HG03196 (cell line): ENCODE results near the gene SSNA1.

Experiments used
- ATAC-seq: cut with Tn5 transposase; IDR thresholded peaks from one replicate; pipeline ENCODE4 v1.9.1; 2021; ENCODE audit not compliant: unreplicated experiment

Gene SSNA1

GRCh38 chr9:137181680-137182079, 6.8 kb upstream of the SSNA1 start:
- ATAC-seq: no peak

DNA sequence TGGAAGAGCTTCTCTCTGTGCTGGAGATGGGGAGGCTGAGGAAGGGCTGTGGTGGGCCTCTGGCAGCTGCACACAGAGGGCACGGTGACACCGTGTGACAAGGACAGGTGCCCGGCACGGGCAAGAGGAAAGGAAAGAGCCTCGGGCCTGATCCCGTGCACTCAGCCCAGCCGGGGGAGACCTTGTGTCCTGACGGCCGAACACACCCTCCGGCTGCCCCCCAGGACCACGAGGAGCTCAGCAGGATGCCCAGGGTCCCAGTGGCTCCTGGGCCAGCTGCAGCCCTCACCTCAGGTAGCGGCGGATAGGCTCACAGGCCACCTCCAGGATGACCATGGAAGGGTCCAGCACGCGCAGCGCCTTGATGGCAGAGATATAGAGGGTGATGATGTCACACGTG, 5.6 kb upstream of the SSNA1 start:
- ATAC-seq: no peak

- ATAC-seq: no peak
These were observed 4.4 kb upstream of the SSNA1 start for GRCh38 chr9:137183980-137184595.

GRCh38 chr9:137184881-137185660, 3.4 kb upstream of the SSNA1 start:
- no peak for ATAC-seq

DNA sequence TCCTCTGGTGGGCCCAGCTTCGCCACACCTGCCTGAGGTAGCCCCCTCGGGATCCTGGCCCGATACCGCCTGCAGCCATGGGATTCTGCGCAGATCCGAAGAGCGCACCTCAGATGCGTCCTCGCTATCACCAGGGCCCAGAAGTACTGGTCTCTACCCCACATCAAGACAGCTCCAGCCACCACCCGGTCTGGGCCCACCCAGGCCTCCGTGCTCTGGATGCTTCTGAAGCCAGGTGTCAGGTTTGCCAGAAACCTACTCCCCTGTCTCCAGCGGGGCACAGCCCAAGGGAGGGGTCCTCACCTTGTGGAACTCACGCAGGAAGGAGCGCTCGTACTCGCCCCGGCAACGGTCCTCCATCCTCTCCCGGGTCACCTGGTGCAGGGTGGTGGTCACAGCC, 2.6 kb upstream of the SSNA1 start:
- ATAC-seq: no peak

GRCh38 chr9:137186385-137186784, 2.1 kb upstream of the SSNA1 start:
- ATAC-seq: no peak

GRCh38 chr9:137187386-137187785, 1.1 kb upstream of the SSNA1 start:
- ATAC-seq: no peak

DNA sequence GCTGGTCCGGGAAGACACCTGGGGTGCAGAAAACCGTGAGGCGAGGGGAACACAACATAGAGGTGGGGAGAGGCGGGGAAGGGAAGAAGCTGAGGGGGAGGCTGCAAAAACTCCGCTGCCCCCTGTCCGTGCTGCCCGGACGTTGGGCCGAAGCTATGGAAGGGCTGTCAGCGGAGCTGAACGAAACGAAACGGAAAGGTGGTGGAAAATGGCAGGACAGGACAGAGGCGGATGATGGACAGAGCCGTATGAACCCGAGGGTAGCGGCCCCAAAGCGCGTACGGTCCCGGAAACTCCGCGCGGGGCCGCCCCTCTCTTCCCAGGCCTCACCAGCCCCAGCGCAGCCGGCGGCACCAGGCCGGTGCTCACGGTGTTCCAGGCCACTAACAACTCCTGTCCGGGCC, 388 bp upstream of the SSNA1 start:
- no peak for ATAC-seq

GRCh38 chr9:137189297-137190295, 1.1 kb downstream of the SSNA1 start:
- no peak for ATAC-seq

GRCh38 chr9:137190315-137190856, 1.9 kb downstream of the SSNA1 start:
- no peak for ATAC-seq

GRCh38 chr9:137191245-137191644, 2.8 kb downstream of the SSNA1 start:
- no peak for ATAC-seq

DNA sequence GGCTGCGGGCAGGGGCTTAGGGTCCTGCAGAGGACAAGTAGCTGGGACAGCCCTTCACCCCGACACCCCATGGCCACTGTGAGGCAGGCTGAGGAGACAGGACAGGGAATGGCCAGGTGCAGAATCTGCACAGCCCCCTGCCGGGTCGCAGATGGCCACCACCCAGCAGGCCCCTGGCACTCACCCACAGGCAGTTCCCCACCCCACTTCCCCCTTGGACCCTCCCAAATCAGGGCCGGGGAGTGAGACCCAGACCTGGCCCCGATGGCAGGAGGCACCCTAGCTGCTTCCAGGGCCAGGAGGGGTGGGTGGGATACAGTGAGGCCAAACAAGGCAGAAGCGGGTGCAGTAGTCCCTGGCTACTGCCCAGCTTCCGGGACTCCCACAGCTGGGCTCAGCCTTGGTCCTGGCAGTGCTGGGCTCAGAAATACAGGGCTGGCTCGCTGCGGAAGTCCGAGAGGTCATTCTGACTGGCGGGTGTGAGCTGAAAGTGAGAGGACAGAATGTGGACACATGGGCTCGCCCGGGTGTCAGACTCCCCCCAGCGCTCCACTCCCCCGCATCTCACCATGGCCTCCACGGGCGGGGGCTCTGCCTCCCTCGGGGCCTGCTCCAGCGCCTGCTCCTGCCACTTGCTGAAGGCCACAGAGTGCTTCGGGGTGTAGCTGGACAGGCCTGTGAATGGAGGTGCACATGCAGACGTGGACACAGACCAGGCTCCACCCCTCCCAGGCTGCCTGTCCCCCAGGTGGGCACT, 3.4 kb downstream of the SSNA1 start:
- no peak for ATAC-seq

DNA sequence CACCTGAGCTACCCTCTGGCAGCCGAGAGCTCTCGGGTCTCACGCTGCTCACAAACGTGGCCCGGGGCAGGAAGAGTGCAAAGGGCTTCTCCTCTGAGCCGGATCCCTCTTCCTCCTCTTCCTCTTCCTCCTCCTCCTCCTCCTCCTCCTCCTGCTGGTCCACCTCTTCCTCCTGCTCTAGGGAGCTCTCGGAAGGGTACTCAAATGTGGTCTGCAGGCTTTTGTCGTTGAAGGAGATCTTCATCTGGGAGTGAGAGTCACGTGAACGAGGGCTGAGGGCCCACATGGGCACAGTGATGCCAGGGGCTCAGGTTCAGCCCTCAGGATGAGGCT, 3.9 kb downstream of the SSNA1 start:
- no peak for ATAC-seq

DNA sequence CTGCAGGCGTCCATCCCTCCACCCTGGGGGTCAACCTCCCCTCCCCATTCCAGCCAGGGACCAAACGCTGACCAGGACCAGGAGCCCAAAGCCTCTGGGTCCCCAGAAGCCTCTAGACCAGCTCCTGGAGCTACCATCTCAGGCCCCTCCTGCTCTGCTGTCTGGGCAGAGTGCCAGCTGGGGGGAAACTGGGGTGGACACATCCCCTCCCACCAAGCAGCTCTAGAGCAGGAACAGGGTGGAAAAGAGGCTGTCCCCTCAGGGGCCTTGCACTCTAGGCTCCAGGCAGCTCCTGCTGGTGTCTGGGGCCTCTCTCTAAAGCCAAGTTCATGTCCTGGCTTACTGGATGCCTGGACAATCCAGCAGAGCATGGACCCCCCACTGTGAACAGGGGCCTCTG, 4.4 kb downstream of the SSNA1 start:
- no peak for ATAC-seq

DNA sequence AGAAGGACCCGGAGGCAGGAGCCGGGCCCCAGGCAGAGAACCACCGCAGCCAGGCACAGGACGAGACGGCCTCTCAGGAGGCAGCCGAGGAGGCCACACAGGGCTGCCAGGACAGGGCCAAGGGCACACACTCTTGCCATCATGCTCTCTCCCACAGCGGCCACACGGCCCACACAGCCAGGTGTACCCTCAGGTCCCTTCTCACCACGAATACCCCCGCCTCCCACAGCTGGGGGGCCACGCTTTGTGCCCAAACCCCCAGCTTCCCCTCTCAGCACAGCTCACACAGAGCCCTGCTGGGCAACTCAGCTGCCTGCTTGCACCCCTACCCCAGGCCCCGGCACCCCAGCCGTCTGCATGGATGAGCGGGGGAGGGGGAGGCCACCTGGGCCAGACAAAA, 5.3 kb downstream of the SSNA1 start:
- no peak for ATAC-seq

- ATAC-seq: no peak
These were observed 5.9 kb downstream of the SSNA1 start for GRCh38 chr9:137194388-137194787.

GRCh38 chr9:137194909-137195308, 6.4 kb downstream of the SSNA1 start:
- ATAC-seq: no peak

DNA sequence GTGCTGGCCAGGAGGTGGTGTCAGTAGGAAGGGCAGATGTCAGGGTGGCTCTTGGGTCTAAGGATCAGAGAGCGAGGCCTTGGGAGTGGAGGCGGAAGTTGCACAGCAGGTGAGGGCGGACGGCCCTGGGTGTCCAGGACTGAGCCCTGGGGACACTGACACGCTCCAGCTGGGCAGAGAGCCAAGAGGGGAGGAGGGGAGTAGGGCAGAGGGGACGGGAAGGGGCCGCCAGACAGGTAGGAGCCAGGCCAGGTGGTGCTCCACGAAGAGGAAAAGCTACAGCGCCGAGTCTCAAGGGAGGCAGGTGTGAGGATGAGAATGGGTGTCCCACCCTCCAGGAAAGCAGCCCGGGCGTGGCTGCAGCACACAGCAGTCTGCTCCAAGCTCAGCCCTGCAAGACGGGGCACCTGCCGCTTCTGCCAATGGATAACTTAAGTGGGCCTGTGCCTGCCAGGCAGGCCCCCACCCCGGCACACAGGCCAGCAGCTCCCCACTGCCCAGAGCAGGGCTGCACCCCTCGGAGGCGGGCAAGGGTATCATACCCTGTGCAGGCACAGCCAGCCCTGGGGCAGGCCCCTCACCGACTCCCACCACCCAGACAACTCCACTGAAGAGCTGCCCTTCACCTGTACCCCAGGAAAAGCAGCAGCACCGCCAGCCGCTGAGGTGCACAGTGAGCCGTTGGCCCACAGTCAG, 7.2 kb downstream of the SSNA1 start:
- no peak for ATAC-seq

GRCh38 chr9:137198051-137198901, 9.8 kb downstream of the SSNA1 start:
- no peak for ATAC-seq
